GM04504 (cell line): ENCODE data around the gene PRKCE.
A peak's percentile ranks its signal among the peaks of the same experiment; 100 is the strongest.

Experiments used
- DNase-seq: peaks from one replicate; pipeline ENCODE4 v3.0.0-alpha.2; 2012; ENCODE audit warnings: low read depth

Gene PRKCE

GRCh38 chr2:46076875-46077274, 425.4 kb downstream of the PRKCE start:
- DNase-seq: no peak

- no peak for DNase-seq
These were observed 426.1 kb downstream of the PRKCE start for GRCh38 chr2:46077522-46078107.

GRCh38 chr2:46079985-46080560, 428.6 kb downstream of the PRKCE start:
- DNase-seq: no peak

GRCh38 chr2:46082531-46083485, 431.3 kb downstream of the PRKCE start:
- DNase-seq: peak; percentile 99

- DNase-seq: no peak
These were observed 435.1 kb downstream of the PRKCE start for GRCh38 chr2:46086578-46087070.

- no peak for DNase-seq
These were observed 436.0 kb downstream of the PRKCE start for GRCh38 chr2:46087492-46087891.

- no peak for DNase-seq
These were observed 439.5 kb downstream of the PRKCE start for GRCh38 chr2:46091004-46091403.

GRCh38 chr2:46091961-46092667, 440.6 kb downstream of the PRKCE start:
- no peak for DNase-seq

GRCh38 chr2:46094689-46095088, 443.2 kb downstream of the PRKCE start:
- DNase-seq: no peak

GRCh38 chr2:46095830-46096229, 444.4 kb downstream of the PRKCE start:
- DNase-seq: no peak

- DNase-seq: no peak
These were observed 444.8 kb downstream of the PRKCE start for GRCh38 chr2:46096260-46096659.

- DNase-seq: peak; percentile 96
These were observed 446.4 kb downstream of the PRKCE start for GRCh38 chr2:46097714-46098480.

- DNase-seq: peak; percentile 69
These were observed 447.2 kb downstream of the PRKCE start for GRCh38 chr2:46098621-46099062.

GRCh38 chr2:46101557-46102220, 450.2 kb downstream of the PRKCE start:
- DNase-seq: no peak

GRCh38 chr2:46106690-46107089, 455.2 kb downstream of the PRKCE start:
- no peak for DNase-seq

GRCh38 chr2:46114996-46115395, 463.5 kb downstream of the PRKCE start:
- DNase-seq: no peak

- DNase-seq: no peak
These were observed 464.7 kb downstream of the PRKCE start for GRCh38 chr2:46116150-46116549.

- no peak for DNase-seq
These were observed 465.1 kb downstream of the PRKCE start for GRCh38 chr2:46116553-46116991.

GRCh38 chr2:46117379-46117778, 465.9 kb downstream of the PRKCE start:
- DNase-seq: no peak

GRCh38 chr2:46117994-46118393, 466.5 kb downstream of the PRKCE start:
- DNase-seq: no peak
